ENCODE data around the gene TBC1D17.

The TBC1D17 gene

GRCh38 chr19:49894011-49894664, 16.6 kb downstream of the TBC1D17 start:
- no peak for DNase-seq (ENCODE audit: low read depth)

DNA sequence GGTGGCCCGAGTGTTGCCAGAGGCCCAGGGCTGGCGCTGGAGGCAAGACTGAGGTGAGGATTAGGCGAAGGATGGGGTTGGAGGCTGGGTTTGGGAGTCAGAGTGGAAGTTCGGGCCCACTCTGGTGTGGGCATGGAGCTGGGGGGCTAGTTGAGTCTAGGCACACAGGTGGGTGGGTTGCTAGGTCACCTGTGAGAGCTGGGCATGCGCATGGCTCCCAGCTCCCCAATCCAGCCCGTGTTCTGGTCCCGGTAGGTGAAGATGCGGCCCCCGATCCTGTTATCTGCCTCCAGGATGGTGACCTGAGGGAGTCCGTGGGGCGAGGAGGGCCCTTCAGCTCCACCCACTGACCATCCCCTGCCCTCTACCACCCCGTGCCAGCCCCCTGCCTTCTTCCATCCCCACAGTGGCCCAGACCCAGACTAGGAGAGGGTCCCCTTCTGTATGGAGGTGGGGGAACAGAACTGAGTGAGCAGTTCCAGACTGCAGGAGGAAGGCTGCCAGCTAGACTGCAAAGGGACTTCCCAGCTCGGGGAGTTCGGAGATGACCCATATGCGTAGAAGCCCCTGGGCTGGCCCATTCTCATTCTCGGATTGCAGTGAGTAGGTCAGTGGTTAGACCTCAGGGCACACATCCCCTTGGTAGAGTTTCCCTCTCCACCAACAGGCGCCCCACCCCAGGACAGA, 17.5 kb downstream of the TBC1D17 start:
- no peak for DNase-seq (ENCODE audit: low read depth)

GRCh38 chr19:49895566-49896297, 18.2 kb downstream of the TBC1D17 start:
- DNase-seq (ENCODE audit: low read depth), result no peak

GRCh38 chr19:49896863-49897621, 19.5 kb downstream of the TBC1D17 start, which contains the start of gene IL4I1:
IL4I1 (minus strand) TSS chr19:49896887; CDS start chr19:49896160, 727 bp downstream.
- peak; percentile 42 for DNase-seq (ENCODE audit: low read depth)

GRCh38 chr19:49904136-49904535, 26.6 kb downstream of the TBC1D17 start:
- no peak for DNase-seq (ENCODE audit: low read depth)

- DNase-seq (ENCODE audit: low read depth), result no peak
Observed at GRCh38 chr19:49906879-49907564, 29.5 kb downstream of the TBC1D17 start.

DNA sequence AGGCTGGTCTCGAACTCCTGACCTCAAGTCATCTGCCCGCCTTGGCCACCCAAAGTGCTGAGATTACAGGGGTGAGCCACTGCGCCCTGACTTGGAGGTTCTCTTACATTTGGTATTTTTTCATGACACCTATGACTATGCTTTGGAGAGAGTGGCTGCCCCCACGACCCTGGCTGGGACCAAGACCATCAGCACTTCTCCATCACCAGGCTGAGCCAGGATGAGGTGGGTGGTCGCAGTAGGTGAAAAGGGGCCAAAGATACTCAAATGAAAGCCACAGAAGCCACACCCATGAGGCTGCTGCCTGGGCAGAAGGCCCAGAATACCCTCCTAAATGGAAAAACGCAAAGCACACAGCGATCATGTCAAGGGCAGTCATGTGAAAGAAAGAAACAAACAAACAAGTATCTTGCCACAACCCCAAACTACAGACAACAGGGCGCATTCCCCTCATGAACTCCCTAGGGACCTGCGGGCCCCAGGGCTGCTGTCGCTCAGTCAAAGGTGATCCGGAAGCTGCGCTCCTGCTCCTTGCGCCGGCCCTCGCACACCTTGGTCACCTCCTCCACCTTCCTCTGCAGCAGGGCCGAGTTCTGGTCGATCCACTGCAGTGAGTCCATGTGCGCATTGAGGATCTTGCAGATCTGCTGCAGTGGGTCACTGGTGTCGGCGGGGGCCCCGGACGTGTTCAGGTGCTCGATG, 30.4 kb downstream of the TBC1D17 start:
- DNase-seq (ENCODE audit: low read depth), result no peak

GRCh38 chr19:49908480-49909420, 31.2 kb downstream of the TBC1D17 start:
- DNase-seq (ENCODE audit: low read depth), result no peak

DNA sequence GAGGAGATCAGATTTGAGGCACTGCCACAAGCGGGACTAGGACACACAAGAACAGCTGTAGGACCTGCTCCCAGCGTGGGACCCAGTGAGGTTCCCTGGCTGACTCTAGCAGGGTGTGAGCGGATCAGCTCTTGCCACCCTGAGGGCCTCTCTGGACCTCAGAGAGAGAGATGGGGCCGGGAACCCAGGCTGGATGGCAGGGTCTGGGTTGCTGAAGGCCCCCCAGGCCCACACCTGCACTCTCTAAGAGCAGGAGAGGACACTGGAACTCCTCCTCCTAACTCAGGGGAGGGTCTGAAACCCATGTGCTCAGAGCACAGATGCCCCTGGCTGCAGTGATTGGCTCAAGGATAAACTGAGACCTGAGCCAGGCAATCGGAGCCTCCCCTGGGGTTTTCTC, 32.7 kb downstream of the TBC1D17 start:
- no peak for DNase-seq (ENCODE audit: low read depth)

DNA sequence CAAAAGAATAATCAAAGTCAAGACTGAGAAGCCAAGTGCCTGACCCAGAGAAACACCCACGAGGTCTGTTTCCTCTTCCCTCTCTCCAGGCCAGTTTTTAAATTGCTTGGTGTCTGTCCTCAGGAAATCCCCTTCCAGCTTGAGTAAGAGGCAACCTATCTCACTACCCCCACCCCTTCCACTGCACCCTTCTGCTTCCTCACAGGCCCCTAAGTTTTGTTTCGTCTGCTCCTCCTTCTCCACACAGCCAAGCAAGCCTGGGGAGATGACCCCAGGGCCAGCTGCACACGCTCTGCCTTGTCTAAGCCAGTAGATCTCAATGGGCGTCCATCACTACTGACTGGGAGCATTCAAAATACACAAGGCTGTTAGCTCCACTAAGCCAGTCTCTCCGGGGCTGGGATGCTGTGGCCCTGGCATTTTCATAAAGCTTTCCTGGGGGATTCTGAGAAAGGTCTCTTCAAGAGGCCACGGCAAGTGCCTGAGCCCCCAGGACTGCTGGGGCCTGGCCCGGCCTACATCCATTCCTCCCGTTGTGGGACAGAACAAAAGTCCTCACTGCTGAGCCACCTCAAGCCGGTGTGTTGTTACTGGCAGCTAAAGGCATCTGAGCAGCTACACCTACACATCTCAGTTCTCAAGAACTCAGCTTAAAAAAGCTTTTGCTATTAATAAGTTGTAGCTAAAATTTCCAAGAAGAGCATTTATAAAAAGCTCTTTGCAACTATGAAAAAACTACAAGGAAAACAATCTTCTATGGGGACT, 34.1 kb downstream of the TBC1D17 start:
- no peak for DNase-seq (ENCODE audit: low read depth)

DNA sequence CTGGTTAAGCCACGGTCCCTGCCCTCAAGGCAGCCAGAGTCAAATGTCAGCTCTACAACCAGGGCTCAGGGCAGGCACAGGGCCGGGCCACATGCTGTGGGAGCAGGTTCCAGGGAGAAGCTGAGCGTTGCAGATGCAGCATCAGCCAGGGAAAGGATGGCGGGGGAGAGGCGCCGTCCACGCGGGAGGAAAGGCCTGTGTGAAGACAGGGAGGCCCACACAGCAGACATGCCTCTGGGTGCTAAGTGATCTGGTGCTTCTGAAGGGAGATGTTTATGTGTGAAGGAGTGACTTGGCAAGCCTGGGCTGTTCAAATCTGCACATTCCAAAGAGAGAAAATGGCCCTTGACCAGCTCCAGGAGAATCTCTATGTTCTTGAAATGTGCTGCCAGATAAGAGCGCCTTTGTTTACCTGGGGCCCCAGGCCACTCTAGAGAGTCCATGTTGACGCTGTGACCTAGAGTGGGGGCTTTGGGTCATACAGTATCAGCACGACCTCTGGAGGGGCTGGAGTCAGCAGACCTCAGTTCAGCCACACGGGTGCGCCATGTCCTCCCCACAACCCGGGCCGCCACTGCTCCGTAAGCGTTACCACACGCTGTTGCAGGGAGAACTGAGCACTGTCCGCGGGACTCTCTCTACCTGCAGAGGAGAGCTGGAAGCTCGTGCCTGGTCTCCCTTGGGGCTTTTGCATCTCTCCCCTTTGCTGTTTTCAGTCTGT, 35.6 kb downstream of the TBC1D17 start:
- no peak for DNase-seq (ENCODE audit: low read depth)

- DNase-seq (ENCODE audit: low read depth), result no peak
Observed at GRCh38 chr19:49913720-49914119, 36.2 kb downstream of the TBC1D17 start.

- DNase-seq (ENCODE audit: low read depth), result no peak
Observed at GRCh38 chr19:49915271-49915670, 37.8 kb downstream of the TBC1D17 start.

DNA sequence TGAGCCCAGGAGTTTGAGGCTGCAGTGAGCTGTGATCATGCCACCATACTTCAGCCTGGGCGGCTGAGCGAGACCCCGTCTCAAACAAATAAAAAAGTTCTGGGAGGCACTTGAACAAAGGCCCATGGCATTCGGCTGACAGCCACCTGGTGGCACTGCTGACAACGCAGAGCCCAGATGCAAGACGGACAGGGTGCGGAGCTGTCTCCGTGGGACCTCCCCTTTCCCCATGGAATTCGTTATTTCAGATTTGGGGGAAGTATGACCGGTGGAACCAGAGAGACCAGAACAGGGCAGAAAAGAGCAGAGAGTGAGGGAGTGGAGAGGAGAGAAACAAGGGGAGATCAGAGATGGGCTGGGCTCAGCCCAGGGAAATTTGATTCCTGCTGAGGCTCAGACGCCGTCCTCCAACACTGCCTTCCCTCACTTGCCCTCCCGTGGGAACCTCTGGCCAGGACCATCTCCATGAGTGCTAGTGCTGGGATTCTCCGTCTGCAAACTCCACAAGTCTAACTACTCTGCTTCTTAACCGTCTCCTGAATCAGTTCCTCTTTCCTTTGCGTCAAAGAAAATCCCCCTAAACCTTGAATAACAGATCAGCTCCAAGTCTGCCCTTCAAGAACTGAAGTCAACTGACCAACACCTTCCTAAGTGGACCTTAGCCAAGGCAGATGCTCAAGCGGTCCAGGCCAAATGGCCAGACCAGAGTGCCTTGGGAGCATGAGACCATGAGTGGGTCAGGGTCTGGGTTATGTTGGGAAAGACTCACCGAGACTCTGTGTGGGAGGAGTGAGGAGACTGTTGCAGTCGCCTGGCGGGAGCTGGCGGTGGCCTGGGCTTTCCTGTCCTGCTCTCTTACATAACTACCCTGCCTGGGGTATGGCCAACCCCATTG, 39.6 kb downstream of the TBC1D17 start:
- no peak for DNase-seq (ENCODE audit: low read depth)

GRCh38 chr19:49918089-49918488, 40.6 kb downstream of the TBC1D17 start:
- no peak for DNase-seq (ENCODE audit: low read depth)

DNA sequence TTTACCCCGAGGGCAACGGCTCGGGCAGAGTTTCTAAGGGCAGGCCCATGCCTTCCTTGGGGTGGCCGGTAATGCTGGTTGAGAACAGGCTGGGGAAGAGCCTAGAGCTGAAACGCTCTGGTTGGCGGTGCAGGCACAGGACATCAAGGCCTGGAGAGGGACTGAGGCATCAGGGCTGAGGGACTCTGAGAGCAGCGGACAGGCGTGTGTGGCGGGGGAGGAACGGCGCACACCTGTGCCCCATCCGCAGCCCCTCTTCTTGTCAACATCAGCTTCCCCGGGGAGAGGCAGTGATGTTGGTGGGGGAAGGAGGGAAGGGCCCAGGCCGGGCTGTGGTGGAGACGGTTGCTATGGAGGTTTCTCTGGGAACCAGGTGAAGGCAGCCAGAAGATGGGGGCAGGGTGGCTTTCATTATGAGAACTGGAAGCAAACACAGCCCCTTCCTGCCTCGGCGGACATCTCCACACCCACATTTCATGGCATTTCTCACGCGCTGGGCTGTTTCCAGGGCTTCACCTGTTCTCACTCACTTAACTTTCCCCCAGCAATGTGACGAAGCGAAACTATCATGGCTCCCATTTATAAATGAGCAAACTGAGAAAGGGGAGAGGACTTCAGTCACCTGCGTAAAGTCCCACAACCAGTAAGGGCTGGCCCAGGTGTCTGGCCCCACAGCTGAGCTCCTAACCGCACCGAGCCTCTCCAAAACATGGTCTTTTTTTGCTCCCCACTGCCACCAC, 43.3 kb downstream of the TBC1D17 start:
- DNase-seq (ENCODE audit: low read depth), result no peak

Measured in stimulated activated CD8-positive, alpha-beta memory T cell treated with anti-CD3 and anti-CD28 coated beads, Interleukin-12 subunit alpha, Interleukin-12 subunit beta, amount 100 ng/mL, for 4 hours (primary cell).